ENCODE measurements around the gene NT5C1A. TPM values are rescaled to one million over a fixed set of nuclear protein-coding genes. Genes with fewer than 3 reads are reported as not detected.

The NT5C1A gene
- total RNA-seq, 2 experiments from 2014 or later = not detected

GRCh38 chr1:39635205-39635870, 36.6 kb downstream of the NT5C1A start:
- H3K4me1 Mint-ChIP-seq = peaks cover 1% of the 10 kb centered on the region
- no peak for DNase-seq
- peaks cover 41% of the 10 kb centered on the region for H3K27me3 Mint-ChIP-seq
- no peaks in the 10 kb centered on the region for H3K36me3 Mint-ChIP-seq
- POLR2A ChIA-PET = no interaction called here
- H3K27ac Mint-ChIP-seq = no peak overlapping the region
- no peak overlapping the region for H3K4me3 Mint-ChIP-seq
- H3K9me3 Mint-ChIP-seq = no peaks in the 10 kb centered on the region
- ATAC-seq (ENCODE audit: low read depth) = no peak

DNA sequence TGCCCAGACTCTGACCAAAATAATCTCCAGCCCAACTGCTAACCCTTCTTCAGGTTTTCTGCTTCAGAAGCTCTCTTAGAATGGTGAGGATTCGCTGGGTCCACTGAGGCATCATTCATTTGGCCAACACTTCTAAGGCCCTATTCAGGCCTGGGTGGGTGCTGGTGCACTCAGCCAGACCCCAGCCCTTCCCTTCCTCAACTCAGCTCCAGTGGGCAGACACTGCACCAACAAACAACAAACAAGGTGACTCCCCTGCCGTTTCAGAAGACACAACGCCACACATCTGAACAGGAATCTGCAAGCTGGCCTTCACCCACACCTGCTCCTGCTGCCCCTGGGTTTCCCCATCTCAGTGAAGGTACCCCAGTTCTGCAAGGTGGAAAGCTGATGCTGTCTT, 38.5 kb downstream of the NT5C1A start:
- no peak for ATAC-seq (ENCODE audit: low read depth)
- H3K4me3 Mint-ChIP-seq = no peak overlapping the region
- no peaks in the 10 kb centered on the region for H3K36me3 Mint-ChIP-seq
- H3K4me1 Mint-ChIP-seq = no peaks in the 10 kb centered on the region
- H3K27me3 Mint-ChIP-seq = peaks cover 32% of the 10 kb centered on the region
- H3K27ac Mint-ChIP-seq = no peak overlapping the region
- POLR2A ChIA-PET = no interaction called here
- no peaks in the 10 kb centered on the region for H3K9me3 Mint-ChIP-seq
- no peak for DNase-seq

DNA sequence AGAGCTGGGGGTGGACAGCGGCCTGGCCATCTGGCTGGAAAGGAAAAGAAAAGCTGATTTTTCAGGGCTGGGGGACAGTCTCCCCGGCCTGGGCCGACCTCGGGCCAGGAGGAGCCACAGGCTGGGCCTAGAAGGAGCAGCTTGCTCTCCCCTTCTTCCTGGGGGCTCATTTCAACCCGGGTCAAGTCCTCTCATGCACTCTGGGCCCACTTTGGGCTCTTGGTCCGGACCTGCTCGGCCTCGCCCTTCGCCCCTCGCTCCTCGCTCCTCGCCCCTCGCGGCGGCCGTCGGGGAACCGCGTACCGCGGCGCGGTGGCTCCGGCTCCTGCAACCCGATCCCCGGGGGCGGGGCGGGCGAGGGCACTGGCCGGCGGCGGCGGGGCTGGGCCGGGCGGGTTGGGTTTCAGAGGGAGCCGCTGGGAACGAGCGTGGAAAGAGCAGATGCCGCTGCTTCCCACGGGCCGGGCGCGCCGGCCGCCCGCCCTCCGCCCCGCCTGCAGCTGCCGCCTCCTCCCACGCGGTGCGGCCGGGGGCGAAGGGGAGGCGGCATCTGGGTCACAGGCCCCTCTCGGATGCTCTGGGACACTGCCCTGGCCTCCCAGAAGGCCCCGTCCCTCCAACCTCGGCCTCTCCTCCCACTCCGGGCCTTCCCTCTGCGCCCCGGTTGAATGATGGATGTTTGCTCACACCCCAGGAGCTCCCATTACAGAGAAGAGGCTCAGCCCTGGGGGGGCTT, 39.1 kb downstream of the NT5C1A start:
- POLR2A ChIA-PET = no interaction called here
- ATAC-seq (ENCODE audit: low read depth) = no peak
- H3K36me3 Mint-ChIP-seq = no peaks in the 10 kb centered on the region

DNA sequence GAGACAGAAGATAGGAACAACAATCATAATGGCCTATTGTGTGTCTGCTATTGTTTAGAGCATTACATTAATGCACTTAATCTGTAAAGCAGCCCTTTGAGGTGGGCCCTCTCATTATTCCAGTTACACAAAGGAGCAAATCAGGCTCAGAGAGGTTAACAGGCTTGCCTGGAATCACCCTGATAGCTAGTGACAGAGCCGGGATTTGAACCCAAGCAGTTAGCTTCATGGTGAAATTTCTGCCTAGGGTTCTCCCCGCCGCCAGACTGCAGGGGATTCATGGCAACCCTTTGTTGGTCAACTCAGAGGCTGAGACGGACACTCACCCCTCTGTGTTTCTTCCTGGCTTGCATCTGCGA, 39.6 kb downstream of the NT5C1A start:
- POLR2A ChIA-PET = no interaction called here
- H3K4me3 Mint-ChIP-seq = no peak overlapping the region
- H3K9me3 Mint-ChIP-seq = no peaks in the 10 kb centered on the region
- ATAC-seq (ENCODE audit: low read depth) (no peak), DNase-seq (no peak)
- no peaks in the 10 kb centered on the region for H3K4me1 Mint-ChIP-seq
- H3K27me3 Mint-ChIP-seq = peaks cover 21% of the 10 kb centered on the region
- no peak overlapping the region for H3K27ac Mint-ChIP-seq
- no peaks in the 10 kb centered on the region for H3K36me3 Mint-ChIP-seq

More for the DNA sequence above, 39.1 kb downstream of the NT5C1A start:
- no peak overlapping the region for H3K4me3 Mint-ChIP-seq
- no peak for DNase-seq
- no peaks in the 10 kb centered on the region for H3K4me1 Mint-ChIP-seq
- H3K27ac Mint-ChIP-seq = no peak overlapping the region
- H3K9me3 Mint-ChIP-seq = no peaks in the 10 kb centered on the region
- H3K27me3 Mint-ChIP-seq = peaks cover 27% of the 10 kb centered on the region

- POLR2A ChIA-PET = no interaction called here
- Mint-ChIP-seq H3K36me3 (no peaks in the 10 kb centered on the region), H3K9me3 (no peaks in the 10 kb centered on the region), H3K4me3 (no peak overlapping the region), H3K4me1 (no peaks in the 10 kb centered on the region), H3K27ac (no peak overlapping the region), H3K27me3 (peaks cover 18% of the 10 kb centered on the region)
- DNase-seq (no peak), ATAC-seq (ENCODE audit: low read depth) (no peak)
Observed at GRCh38 chr1:39631361-39632322, 40.3 kb downstream of the NT5C1A start.

GRCh38 chr1:39628807-39629350, 43.0 kb downstream of the NT5C1A start:
- Mint-ChIP-seq H3K27ac (no peak overlapping the region), H3K36me3 (no peaks in the 10 kb centered on the region), H3K9me3 (no peaks in the 10 kb centered on the region), H3K4me1 (no peaks in the 10 kb centered on the region), H3K4me3 (no peak overlapping the region), H3K27me3 (peaks cover under 1% of the 10 kb centered on the region)
- ATAC-seq (ENCODE audit: low read depth) = no peak
- POLR2A ChIA-PET = no interaction called here
- DNase-seq = no peak

DNA sequence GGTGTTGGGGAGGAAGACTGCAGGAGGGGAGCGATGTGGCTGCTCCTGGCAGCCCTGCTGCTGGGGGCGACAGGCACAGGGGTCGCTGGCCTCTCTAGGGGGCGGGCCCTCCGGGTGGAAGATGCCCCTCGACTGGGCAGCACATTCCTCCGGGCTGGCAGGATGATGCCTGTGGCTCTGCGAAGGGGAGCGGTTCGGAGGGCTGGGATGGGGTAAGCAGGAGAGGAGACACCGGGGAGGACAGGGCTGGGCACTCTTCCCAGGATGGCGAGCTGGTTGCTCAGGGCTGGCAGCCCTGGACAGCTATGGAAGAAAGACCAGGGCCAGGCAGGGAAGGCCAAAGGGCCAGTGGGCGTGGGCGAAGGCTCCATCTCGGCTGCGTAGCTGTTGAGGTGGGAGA, 45.3 kb downstream of the NT5C1A start:
- Mint-ChIP-seq H3K9me3 (no peaks in the 10 kb centered on the region), H3K4me3 (no peak overlapping the region), H3K36me3 (no peaks in the 10 kb centered on the region), H3K4me1 (no peaks in the 10 kb centered on the region), H3K27me3 (no peaks in the 10 kb centered on the region), H3K27ac (no peak overlapping the region)
- ATAC-seq (ENCODE audit: low read depth) (no peak), DNase-seq (no peak)
- POLR2A ChIA-PET = no interaction called here

DNA sequence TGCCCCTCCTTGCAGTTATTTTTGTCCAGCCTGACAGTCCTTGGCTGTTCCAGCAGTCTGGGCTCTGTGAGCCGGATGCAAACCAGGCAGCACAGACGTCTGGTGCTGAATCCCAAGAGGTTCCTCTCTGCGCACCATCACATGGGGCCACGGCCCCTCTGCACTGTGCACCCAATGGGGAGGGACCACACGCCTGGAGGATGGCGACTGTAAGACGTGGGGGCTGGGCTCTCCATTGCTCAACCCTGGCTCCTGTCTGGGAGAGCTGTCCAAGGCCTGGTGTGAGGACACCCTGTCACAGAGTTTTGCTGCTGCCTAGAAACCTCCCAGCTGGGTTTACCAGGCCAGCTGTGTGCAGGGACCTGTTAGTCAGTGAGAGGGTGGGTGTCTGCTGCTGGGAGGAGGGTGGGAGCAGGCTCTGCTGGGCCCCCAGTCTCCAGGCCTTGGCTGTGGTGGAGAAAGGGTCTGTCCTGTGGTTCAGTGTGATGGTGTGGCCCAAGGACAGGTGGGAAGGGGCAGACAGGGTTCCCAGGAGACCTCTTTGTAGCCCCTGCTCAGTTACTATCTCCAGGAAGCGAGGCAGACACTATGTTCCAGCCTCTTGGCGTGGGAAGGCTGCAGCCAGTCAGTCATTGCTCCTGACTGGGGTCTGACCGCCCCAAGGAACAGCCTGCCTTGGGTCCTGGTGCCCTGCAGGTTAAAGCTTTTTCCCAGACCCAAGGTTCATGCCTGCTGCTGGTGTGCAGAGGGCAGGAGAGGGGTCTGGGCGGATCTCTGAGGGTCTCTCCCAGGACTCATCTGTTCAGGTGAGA, 46.2 kb downstream of the NT5C1A start:
- DNase-seq = no peak
- H3K9me3 Mint-ChIP-seq = no peaks in the 10 kb centered on the region
- no peak overlapping the region for H3K4me3 Mint-ChIP-seq
- ATAC-seq (ENCODE audit: low read depth) = no peak
- POLR2A ChIA-PET = no interaction called here
- H3K36me3 Mint-ChIP-seq = no peaks in the 10 kb centered on the region
- H3K4me1 Mint-ChIP-seq = no peaks in the 10 kb centered on the region
- H3K27me3 Mint-ChIP-seq = no peaks in the 10 kb centered on the region
- H3K27ac Mint-ChIP-seq = no peak overlapping the region

DNA sequence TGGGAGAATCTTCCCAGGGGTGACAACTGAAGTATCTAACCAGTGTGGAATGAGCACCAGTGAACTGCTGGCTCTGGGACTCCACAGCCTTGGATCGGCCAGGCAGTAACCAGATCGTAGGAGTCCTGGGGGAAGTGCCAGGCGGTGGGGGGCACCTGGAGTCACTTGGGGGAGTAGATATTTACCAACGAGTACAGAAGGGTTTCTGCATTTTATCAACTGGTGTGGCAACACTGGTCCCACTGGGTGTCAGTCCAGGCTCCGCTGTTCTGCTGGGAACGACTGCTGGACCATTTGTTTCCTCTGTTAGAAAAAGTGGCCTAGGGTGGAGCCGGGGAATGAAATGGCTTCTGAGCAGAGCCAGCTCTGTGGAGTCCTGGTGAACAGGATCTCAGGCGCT, 46.9 kb downstream of the NT5C1A start:
- no peak for ATAC-seq (ENCODE audit: low read depth)
- Mint-ChIP-seq H3K9me3 (no peaks in the 10 kb centered on the region), H3K4me3 (no peak overlapping the region), H3K27ac (no peak overlapping the region), H3K4me1 (no peaks in the 10 kb centered on the region), H3K27me3 (no peaks in the 10 kb centered on the region), H3K36me3 (no peaks in the 10 kb centered on the region)
- POLR2A ChIA-PET = no interaction called here
- DNase-seq = no peak

GRCh38 chr1:39623053-39623452, 48.9 kb downstream of the NT5C1A start:
- Mint-ChIP-seq H3K9me3 (no peaks in the 10 kb centered on the region), H3K4me3 (no peak overlapping the region), H3K4me1 (no peaks in the 10 kb centered on the region), H3K36me3 (no peaks in the 10 kb centered on the region), H3K27ac (no peak overlapping the region), H3K27me3 (no peaks in the 10 kb centered on the region)
- ATAC-seq (ENCODE audit: low read depth) (no peak), DNase-seq (no peak)
- POLR2A ChIA-PET = no interaction called here

DNA sequence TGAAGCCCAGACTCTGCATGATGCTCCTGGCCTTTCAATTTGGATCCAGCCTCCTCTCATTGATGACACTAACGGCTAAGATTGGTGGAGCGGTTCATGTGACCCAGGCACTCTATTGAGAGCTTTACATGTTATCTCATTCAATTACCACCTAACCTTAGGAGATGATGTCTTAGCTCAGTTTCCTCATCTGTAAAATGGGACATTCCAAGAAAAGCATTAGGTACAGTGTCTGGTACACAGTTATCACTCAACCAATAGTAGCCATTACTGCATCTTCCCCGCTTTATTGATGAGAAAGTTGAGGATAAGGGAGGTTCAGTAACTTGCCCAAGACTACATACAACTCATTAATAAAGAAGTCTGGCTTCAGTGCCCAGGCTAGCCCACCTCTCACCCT, 49.5 kb downstream of the NT5C1A start:
- H3K4me1 Mint-ChIP-seq = no peaks in the 10 kb centered on the region
- no peak overlapping the region for H3K4me3 Mint-ChIP-seq
- H3K36me3 Mint-ChIP-seq = no peaks in the 10 kb centered on the region

DNA sequence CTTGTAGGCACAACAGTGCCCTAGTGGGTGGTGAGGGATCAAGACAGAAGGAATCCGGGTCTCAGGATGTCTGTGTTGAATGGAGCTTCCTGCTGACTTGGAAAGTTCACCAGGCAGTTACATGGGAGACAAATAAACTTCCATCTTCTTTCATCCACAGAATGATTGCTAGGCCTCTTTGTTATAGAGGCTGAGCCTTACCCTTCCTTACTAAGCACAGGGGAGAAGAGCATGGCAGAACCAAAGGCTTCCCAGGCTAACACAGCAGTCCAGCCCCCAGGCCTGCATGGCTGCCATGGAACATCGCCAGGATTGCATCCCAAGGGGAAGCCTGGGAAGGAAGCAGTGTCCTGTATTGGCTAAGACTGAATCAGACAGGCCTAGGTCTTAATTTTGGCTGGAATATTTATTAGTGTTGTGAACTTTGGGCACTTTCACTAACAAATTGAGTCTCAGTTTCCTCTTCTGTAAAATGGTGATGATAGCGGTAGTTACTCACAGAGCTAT, 51.2 kb downstream of the NT5C1A start:
- DNase-seq (no peak), ATAC-seq (ENCODE audit: low read depth) (no peak)
- Mint-ChIP-seq H3K9me3 (no peaks in the 10 kb centered on the region), H3K4me1 (no peaks in the 10 kb centered on the region), H3K27me3 (peaks cover 3% of the 10 kb centered on the region), H3K4me3 (no peak overlapping the region), H3K27ac (no peak overlapping the region), H3K36me3 (no peaks in the 10 kb centered on the region)
- POLR2A ChIA-PET = no interaction called here

More for the DNA sequence above, 49.5 kb downstream of the NT5C1A start:
- Mint-ChIP-seq H3K27me3 (peaks cover under 1% of the 10 kb centered on the region), H3K27ac (no peak overlapping the region), H3K9me3 (no peaks in the 10 kb centered on the region)
- ATAC-seq (ENCODE audit: low read depth) (no peak), DNase-seq (no peak)
- POLR2A ChIA-PET = no interaction called here

Measured in activated naive CD8-positive, alpha-beta T cell treated with anti-CD3 and anti-CD28 coated beads, Interleukin-2, amount 10 ng/mL, durations not matched to agents 7 days and 5 days (primary cell).